CD4-positive, alpha-beta T cell treated with Interleukin-4 for 4 hours (primary cell): Measurements from ENCODE around the gene ADGRG1.
"Not testable (repeated sequence)": the region's sequence is repeated elsewhere in the genome, so short reads cannot be mapped to it uniquely, and the experiment has no call there.

Experiments
- DNase-seq: peaks from one replicate; pipeline ENCODE4 v3.0.0-alpha.2; 2020

Gene ADGRG1

GRCh38 chr16:57704011-57704904, 75.8 kb downstream of the ADGRG1 start:
- DNase-seq = no peak

GRCh38 chr16:57704905-57705852, 76.7 kb downstream of the ADGRG1 start:
- DNase-seq = no peak

- no peak for DNase-seq
These were observed 78.3 kb downstream of the ADGRG1 start for GRCh38 chr16:57706717-57707116.

GRCh38 chr16:57707331-57707730, 78.9 kb downstream of the ADGRG1 start:
- no peak for DNase-seq

GRCh38 chr16:57708168-57708567, 79.7 kb downstream of the ADGRG1 start:
- DNase-seq = no peak

- no peak for DNase-seq
These were observed 81.2 kb downstream of the ADGRG1 start for GRCh38 chr16:57709663-57710062.

- no peak for DNase-seq
These were observed 82.9 kb downstream of the ADGRG1 start for GRCh38 chr16:57711346-57711745.

GRCh38 chr16:57711993-57712392, 83.6 kb downstream of the ADGRG1 start:
- no peak for DNase-seq

GRCh38 chr16:57712569-57712968, 84.1 kb downstream of the ADGRG1 start:
- DNase-seq = not testable (repeated sequence)

- DNase-seq = no peak
These were observed 85.2 kb downstream of the ADGRG1 start for GRCh38 chr16:57713596-57713995.

- DNase-seq = no peak
These were observed 85.6 kb downstream of the ADGRG1 start for GRCh38 chr16:57714047-57714446.
